ENCODE data around the gene PTCD1.

Gene PTCD1

GRCh38 chr7:99368750-99369389 lies 69.7 kb downstream of the PTCD1 start:
- DNase-seq (ENCODE audit: low read depth) = no peak
